Ramos (cell line): ENCODE results near the gene MSANTD3.

Experiments used
- in situ Hi-C: fragments of 300-500 bp; cut with MboI; formaldehyde crosslinking; loops from one replicate; pipeline ENCODE4 v1.14.3; 2022; ENCODE audit warnings: low sequenced_read_pairs; ENCODE audit not compliant: unreplicated experiment

The MSANTD3 gene

DNA sequence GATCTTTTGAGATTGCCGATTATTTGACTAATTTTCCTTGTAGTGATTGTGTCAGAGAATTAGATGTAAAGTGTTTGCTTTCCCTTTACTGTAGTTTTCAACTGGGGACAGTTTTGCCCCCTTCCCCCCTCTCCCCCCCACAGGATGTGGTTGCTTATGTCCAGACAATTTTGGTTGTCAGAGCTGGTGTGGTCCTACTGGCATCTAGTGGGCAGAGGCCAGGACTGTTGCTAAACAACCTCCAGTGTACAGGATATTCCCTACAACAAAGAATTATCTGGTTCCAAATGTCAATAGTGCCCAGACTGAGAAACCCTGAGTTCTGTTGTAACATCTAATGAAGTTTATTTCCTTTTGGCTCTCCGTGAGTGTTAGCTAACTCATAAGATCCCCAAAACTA is 66.0 kb downstream of the MSANTD3 start:
- in situ Hi-C loops = no loop called here

DNA sequence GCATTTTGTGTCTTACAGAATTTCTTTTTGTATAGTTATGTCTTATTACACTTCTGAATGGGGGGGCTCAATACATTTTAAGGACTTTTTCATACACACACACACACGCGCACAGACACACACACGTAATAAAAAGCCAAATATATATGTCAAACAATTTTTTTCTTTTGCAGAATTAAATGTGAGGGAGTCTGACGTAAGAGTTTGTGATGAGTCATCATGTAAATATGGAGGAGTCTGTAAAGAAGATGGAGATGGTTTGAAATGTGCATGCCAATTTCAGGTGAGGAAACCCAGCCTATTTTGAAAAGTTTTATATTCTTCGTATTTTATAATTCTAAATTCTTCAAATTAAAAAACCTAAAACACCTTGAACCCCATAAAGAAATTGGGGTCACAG is 71.6 kb downstream of the MSANTD3 start:
- in situ Hi-C loops = no loop called here

DNA sequence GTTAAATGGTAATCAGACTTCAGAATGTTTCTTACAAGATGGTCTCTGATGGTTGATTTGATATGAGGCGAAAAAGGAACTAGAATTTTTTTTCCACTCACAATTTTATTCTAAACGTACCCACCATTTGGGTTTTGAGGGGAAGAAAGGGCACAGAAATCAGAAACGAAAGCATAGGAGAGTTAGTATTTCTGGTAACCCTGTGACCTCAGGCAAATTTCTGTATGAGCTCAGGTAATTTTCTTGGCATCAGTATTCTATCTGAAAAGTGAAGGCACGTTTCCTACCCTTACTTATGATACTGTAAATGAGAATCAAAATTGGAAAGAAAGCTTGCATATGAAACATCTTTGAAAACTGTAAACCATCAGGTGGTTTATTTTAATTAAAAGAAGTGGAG is 72.5 kb downstream of the MSANTD3 start:
- in situ Hi-C loops = no loop called here

DNA sequence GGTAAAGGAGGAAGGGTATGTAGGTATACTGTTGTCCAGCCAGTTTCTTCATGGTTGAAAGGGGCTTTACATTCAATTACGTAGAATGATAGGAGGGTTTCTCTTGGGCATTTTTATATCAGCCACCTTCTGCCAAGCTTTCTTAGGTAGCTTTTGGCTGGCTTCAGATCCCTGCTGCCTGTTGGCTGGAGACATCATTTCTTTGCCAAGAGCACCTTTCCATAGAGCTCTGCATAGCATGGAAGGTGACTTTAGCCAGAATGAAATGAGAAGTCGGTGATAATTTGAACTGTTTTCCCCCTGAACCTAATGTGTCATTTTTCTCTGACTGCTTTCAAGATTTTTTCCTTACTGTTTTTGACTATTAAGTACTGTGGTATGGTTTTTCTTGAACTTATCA is 72.9 kb downstream of the MSANTD3 start:
- in situ Hi-C loops = no loop called here
